Measurements from ENCODE around the gene CHST5.

- TF ChIP-seq CTCF (IDR thresholded peaks at IDR 0.05) (no peak), POLR2A (IDR thresholded peaks at IDR 0.05) (no peak)
Observed at GRCh38 chr16:75491876-75492275, 44.0 kb downstream of the CHST5 start.
